Transverse colon (tissue), 3 donors: ENCODE measurements around the gene EXD3.

Experiments
- POLR2A ChIP-seq: fragments of 450-650 bp; IDR thresholded peaks from one replicate; pipeline ENCODE4 v1.6.1; 2016; ENCODE audit warnings: antibody characterized with exemption, mild to moderate bottlenecking, moderate library complexity
- TF ChIP-seq, protein P1 (sequence below), 5 experiments: fragments of 200-600 bp in 3 of 5; fragments of 450-650 bp in 2 of 5; sonication (generic) in 3 of 5; IDR thresholded peaks; 1 replicate in 2 of 5; 2 replicates in 3 of 5; pipeline ENCODE4 v1.5.1; 2016 to 2017; ENCODE audit warnings: antibody characterized with exemption in 5 of 5, inconsistent platforms in 3 of 5, mild to moderate bottlenecking in 2 of 5, moderate library complexity in 1 of 5

DNA sequence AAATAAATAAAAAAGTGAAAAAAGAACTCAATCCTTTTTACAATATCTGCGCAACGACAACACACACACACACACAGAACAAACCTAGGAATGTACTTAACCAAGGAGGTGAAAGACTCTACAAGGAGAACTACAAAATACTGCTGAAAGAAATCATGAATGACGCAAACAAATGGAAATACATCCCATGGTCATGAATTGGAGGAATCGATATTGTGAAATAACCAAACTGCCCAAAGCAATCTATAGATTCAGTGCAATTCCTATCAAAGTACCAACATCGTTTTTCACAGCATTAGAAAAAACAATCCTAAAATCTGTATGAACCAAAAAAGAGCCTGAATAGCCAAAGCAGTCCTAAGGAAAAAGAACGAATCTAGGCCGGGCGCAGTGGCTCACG lies 91.0 kb downstream of the EXD3 start:
- TF ChIP-seq, protein P1, sequence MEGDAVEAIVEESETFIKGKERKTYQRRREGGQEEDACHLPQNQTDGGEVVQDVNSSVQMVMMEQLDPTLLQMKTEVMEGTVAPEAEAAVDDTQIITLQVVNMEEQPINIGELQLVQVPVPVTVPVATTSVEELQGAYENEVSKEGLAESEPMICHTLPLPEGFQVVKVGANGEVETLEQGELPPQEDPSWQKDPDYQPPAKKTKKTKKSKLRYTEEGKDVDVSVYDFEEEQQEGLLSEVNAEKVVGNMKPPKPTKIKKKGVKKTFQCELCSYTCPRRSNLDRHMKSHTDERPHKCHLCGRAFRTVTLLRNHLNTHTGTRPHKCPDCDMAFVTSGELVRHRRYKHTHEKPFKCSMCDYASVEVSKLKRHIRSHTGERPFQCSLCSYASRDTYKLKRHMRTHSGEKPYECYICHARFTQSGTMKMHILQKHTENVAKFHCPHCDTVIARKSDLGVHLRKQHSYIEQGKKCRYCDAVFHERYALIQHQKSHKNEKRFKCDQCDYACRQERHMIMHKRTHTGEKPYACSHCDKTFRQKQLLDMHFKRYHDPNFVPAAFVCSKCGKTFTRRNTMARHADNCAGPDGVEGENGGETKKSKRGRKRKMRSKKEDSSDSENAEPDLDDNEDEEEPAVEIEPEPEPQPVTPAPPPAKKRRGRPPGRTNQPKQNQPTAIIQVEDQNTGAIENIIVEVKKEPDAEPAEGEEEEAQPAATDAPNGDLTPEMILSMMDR (IDR thresholded peaks at IDR 0.05), result no peak
- TF ChIP-seq POLR2A, result no peak
